ENCODE measurements around the gene GABBR2.

The GABBR2 gene

DNA sequence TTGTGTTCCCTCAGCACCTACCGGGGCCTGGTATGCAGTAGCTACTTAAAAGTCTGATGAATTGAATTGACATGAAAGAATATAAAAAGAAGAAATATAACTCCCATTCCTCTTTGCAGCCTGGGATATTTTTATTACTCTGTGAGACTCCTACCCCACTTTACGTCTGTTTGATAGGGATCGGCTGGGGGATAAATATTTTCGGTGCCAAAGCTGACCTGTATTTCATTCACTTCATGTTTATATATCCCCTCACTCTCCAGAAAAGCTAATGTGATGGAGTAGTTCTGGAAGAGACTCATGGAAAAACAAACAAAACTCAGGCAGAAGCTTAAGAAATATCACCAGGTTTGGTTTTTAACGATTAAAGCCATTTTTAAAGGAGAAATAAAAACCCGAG is 345.1 kb downstream of the GABBR2 start:
- no peak for FAIRE-seq

DNA sequence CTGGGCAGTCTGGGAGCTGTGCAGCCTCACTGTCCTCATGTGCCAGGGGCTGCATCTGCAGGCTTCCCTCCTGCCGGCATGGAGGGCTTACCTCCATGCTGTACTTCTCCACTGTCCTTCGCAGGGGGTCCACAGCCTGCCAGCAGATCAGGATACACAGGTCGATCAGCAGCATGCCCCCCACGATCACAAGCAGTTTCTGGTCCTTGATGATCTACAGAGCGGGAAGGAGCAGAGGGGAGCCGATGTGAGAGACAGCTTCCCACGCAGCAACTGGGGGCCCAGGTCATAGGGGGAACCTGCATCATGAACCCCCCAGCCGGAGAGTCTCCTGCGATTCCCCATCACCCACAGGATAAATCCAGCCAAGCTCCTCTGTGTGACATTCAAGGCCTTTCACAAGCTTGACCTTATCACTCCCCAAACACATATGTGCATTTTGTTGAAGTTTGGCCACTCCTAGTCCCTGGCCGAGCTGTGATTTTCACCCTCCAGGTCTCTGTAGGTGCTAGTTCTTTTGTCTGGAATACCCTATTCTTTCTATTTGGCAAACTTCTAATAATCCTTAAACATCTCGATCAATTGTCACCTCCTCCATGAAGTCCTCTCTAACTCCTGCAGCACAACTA is 346.0 kb downstream of the GABBR2 start:
- no peak for FAIRE-seq

DNA sequence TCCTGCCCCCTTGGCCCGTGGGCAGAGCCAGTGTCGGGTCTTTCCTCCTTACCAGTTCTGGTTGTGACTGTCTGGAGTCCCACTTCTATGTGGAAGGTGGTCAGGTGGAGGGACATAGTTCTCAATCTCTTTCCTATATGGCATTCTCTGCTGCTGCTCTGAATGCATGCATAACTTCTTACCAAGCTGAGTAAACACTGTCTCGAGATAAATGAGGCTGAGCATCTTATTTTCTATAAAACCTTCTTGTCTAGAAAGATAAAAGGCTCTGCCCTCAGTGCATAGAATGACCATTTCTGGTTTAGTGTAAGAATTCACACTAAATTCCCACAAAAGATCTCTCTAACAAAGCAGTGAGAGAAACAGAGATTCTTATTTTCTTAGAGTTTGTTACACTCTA is 347.1 kb downstream of the GABBR2 start:
- FAIRE-seq: no peak

DNA sequence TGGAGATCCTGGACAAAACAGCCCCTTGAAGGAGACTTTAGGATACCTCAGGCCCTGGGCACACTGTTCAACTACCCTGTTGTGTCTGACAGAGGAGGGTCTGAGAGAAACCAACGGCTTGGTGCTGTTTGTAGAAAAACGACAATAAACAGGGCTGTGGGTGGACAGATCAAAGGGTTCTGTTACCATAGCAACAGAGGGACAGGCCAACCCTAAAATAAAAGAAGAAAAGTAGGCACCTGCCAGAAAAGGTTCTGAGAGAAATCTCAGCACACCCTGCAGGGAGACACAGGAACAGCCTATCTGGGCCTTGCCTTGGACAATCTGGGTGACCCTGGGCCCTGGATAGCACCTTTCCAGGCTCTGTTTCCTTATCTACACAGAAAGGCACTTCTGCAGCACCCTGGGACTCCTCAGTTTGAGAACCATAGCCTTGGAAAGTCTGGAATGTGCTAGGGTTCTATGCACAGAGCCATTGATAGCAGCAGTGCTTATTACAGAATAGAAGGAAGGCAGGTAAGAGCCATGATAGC is 348.5 kb downstream of the GABBR2 start:
- FAIRE-seq: no peak

GRCh38 chr9:98359569-98359968 is 349.2 kb downstream of the GABBR2 start:
- no peak for FAIRE-seq

- no peak for FAIRE-seq
These were observed 350.7 kb downstream of the GABBR2 start for GRCh38 chr9:98357921-98358535.

- FAIRE-seq: no peak
These were observed 351.6 kb downstream of the GABBR2 start for GRCh38 chr9:98356953-98357690.

DNA sequence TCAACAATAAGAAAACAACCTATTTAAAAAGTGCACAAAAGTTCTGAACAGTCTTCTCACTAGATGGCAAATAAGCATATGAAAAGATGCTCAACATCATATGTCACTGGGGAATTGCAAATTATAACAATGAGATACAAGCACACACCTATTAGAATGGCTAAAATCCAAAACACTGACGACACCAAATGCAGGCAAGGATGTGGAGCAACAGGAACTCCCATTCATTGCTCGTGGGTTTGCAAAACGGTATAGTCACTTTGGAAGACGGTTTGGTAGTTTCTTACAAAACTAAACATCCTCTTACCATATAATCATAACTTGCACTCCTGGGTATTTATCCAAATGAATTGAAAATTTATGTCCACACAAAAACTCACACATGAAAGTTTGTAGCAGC is 352.4 kb downstream of the GABBR2 start:
- no peak for FAIRE-seq

- no peak for FAIRE-seq
These were observed 357.4 kb downstream of the GABBR2 start for GRCh38 chr9:98351370-98351769.

DNA sequence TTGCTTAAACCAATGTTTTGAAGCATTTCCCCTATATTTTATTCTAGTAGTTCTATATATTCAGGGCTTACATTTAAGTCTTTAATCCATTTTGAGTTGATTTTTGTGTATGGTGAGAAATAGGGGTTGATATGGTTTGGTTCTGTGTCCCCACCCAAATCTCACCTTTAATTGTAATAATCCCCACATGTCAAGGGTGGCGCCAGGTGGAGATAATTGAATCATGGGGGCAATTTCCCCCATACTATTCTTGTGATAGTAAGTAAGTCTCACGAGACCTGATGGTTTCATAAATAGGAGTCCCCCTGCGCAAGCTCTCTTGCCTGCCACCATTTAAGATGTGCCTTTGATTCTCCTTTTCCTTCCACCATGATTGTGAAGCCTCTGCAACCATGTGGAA is 361.1 kb downstream of the GABBR2 start:
- no peak for FAIRE-seq

- FAIRE-seq: no peak
These were observed 363.7 kb downstream of the GABBR2 start for GRCh38 chr9:98345011-98345410.

DNA sequence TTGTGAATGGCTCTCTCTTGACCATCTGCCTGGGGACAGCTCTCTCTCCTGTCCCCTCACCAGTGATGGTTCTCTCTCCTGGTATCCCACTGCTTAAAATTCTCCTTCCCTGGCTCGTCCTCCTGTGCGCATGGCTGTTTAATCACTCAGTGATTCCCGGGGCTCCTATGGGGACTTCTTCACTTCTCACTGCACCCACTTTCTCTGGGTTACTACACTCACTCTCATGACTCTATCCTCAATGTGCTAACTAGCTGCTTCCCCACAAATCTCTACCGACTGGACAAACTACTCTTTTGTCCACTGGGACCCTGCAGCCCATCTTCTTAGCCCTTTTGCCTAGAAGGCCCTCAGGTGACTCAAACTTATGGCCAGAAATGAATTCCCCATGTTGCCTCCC is 364.2 kb downstream of the GABBR2 start:
- no peak for FAIRE-seq

GRCh38 chr9:98342820-98343210 is 365.9 kb downstream of the GABBR2 start:
- FAIRE-seq: no peak

DNA sequence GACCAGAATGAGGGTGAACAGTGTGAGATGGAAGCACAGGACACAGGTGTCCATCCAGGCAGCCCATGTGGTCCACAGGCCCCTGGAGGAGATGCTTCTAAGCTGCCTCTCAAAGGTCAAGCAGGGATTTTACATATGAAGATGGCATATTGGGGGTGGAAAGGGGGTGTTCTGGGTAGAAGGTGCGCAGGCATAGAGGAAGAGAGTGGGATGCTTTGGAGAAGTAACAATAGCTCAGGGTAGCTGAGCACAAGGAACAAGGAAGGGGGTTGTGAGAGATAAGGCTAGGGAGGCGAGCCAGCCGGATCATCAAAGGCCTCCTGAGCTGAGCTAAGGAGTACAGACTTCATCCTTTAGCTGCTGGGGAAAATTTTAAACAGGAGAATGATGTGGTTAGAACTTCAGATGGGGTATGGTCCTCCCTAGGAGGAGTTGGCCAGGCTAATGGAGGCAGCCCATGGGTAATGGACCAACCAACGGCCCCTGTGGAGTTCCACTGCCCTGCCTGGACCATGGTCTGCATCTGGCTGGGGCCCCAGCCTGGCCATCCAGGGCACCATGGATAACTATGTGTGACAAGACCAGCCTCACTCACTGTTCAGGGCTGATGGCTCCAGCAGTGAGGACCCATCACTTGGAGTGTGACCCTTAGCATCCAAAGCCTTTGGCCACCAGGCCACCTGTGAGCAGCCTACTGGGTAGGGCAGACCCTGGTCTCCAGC is 366.5 kb downstream of the GABBR2 start:
- no peak for FAIRE-seq

DNA sequence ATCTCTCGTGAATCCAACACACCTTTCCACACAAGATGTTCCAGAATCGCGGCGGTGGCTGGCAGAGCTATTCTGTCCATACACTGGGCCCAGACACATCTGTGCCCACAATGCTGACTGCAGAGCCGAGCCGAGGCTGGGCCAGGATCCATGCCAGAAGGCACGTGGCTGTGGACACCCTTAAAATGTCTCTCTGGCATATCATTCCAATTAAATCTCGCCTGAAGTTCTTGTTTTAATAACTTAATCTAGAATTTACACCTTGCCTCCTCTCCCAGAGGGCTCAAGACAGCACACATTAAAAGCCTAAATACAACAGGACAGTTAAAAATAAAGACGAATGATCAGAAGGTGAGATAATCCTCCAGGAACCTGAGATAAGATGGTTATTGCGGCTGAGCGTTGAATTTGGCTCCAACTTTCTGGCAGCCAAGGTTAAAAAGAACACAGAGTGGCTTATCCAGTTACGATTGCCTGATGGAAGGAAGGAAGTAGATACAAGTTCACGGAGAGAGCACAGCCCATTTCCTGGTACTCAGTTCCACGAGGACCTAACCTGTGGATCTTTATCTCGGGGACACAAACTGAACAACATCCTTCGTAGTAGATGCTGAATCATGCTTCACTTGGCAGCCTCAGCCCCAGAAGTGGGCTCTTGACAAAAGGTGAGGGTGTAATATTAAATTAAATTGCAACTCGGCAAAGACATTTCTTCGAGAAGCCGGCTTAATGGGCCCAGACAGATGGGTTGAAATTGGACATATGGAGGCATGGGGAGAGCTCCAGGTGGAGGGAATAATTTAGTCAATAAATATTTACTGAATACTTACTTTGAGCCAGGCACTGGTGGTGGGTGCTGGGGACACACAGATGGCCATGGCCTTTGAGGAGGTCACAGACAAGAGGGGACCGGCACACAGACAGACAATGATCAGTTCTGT is 367.3 kb downstream of the GABBR2 start:
- no peak for FAIRE-seq

DNA sequence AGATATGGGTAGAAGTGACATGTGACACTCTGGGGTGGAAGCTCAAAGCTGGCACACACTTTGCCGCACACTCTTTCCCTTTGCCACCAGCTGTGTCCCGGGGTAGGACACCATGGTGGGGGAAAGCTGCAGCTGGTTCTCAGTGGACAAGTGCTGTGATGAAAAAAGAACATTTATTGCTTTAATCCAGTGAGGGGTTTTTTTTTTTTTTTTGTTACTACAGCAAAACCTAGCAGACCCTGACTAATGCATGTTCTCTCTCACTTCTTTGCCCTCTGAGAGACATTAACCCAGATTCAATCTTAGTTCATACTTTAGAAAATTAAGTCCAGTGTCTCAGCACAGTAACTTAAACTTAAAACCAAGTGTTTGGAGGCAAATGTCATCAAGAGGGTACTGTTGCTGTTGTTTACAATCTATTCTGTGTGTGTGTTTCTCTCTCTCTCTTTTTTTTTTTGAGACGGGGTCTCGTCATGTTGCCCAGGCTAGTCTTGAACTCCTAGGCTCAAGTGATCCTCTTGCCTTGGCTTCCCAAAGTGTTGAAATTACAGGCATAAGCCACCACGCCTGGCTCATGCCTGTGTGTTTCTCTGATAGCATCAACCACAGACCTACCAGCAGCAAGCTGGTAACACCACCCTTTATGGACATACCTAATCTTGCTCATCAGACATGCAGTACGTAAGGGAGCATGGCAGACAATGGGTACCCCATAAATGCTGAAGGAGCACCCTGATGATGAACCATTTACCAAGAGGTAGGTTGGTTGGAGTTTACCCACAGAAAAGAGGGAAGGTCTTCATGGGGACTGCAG is 368.5 kb downstream of the GABBR2 start:
- no peak for FAIRE-seq

GRCh38 chr9:98335661-98336060 is 373.1 kb downstream of the GABBR2 start:
- FAIRE-seq: no peak

GRCh38 chr9:98334796-98335195 is 373.9 kb downstream of the GABBR2 start:
- FAIRE-seq: no peak

- FAIRE-seq: no peak
These were observed 374.8 kb downstream of the GABBR2 start for GRCh38 chr9:98333703-98334582.

GRCh38 chr9:98332405-98332831 is 376.3 kb downstream of the GABBR2 start:
- no peak for FAIRE-seq

All from colon (tissue), 2 donors.